HG03342 (cell line): ENCODE results near the gene LONP2.
"Not testable (repeated sequence)": the region's sequence is repeated elsewhere in the genome, so short reads cannot be mapped to it uniquely, and the experiment has no call there.

Experiments
- ATAC-seq: cut with Tn5 transposase; IDR thresholded peaks from one replicate; pipeline ENCODE4 v1.9.1; 2021; ENCODE audit warnings: mild to moderate bottlenecking, moderate library complexity; ENCODE audit not compliant: unreplicated experiment

The LONP2 gene

DNA sequence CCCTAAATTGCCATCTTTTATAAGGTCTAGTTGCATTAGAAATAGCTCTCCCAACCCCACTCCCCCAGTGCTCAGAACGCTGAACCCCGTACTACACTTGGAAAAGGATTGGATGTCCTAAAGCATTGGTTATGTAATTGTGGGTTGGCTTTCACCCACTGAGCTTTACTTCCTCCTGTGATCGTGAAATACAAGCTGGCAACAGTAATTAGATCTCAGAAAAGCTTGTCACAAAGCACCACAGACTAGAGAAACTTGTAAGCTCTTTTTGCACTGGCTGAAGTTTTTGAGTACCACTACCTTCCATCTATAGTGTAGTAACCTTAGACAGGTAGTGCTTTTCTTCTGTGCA lies 86.7 kb downstream of the LONP2 start:
- no peak for ATAC-seq

DNA sequence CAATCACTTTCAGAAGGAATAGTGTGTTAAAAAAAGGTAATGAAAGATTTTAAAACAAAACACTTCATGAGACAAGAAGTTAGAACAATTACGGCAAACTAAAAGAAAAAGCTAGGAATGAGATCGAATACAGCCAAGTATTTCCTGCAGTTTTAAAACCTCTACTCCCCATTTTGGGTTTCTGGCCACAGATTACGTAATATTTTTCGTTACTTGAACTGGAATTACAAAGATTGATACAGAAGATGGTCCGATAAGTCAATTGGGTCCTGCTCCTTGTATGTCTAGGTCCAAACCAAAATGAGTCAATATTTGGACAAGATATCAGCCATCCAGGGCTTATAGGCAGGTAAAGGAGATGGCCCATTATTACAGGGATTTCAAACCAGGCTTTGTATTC lies 88.9 kb downstream of the LONP2 start:
- no peak for ATAC-seq

DNA sequence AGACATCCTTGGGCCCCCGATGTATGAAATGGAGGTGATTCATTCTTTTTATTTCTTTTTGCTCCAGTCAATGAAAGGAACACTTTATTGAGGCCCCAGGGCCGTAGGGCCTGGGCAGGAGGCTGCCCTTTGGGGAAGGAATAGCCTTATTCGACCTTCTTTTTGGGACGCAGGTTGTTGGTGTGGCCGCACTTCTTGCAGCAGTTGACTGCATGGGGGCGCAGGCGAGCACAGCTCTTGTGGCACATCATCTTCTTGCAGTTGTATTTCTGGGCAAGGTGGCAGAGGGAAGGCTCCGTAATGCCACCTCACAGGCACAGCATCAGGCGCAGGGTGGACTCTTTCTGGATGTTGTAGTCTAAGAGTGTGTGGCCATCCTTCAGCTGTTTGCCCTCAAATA lies 90.2 kb downstream of the LONP2 start:
- ATAC-seq: no peak

DNA sequence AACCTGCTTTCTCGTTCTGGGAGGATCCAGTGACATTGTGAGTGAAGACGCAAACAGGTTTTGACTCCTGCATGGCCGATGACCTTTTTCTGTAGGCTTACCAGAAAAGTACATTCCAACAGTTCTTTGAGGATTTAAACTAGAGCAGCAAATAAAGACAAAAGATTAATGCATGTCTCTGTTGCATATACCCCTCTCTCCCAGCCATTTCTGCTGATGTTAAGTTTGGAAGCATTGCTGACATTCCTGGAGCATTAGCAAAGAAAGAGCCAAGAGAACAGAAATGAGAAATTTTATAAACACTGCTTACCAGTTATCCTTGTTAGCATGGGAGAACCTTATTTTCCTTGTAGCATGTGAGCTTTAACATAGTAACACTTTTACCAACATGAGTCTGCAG lies 91.9 kb downstream of the LONP2 start:
- ATAC-seq: no peak

DNA sequence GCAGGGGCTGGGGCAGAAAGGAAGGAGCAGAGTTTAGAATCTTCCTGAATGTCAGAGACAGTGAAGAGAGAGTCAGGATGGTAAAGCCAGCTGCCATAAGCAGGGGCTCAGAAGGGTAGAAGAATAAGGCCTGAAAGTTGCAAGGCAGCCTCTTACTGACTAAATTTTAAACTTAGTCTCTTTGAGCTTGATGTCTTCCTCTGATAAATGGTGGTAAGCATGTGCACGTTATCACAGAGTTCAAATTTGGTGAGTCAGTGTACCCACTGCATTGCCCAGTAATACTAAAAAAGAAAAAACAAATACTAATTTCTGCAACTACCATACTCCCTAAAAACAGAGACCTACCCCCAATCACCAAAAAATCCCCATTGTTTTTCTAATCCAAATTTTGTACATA lies 96.0 kb downstream of the LONP2 start:
- ATAC-seq: no peak

DNA sequence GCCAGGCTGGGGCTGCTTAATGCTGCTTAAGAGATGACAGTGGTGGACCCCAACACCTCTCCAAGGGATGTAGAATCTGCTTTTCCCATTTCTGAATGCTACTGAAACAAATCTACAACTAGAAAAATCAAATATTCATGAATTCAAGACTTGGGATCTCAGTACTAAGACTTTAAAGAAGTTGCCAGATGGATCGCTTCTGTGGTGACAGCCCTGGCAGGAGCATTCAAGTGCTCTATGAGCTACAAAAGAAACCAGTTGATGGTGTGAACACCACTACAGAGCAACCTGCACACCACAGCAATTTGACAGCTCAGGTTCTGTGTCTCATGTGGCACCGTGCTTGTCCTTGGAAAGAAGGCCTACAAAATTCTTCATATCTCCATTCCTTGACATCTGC lies 98.5 kb downstream of the LONP2 start:
- ATAC-seq: no peak

DNA sequence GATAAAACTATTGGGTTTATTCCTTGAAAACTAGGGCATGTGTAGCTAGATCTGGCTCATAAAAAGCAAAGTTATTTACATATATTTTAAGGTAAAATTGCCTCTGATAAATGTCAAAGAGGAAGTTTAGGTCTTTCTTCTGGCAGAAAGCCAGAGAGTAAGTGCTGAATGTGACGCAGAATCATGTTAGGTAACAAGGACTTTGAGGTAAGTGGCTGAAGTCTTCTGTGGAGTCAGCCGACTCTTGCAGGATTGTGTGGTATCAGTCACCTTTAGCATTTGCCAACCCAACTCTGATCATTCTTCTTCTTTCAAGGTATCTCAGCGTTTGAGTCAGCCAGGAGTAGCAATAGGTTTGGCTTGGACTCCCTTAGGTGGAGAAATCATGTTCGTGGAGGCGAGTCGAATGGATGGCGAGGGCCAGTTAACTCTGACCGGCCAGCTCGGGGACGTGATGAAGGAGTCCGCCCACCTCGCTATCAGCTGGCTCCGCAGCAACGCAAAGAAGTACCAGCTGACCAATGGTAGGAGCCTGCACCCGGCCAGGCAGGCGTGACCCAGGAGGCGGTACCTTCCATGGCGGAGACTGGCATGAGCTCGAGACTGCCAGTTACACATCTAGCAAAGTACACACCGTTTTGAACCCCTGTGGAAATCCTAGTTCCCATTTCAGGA lies 103.2 kb downstream of the LONP2 start:
- no peak for ATAC-seq

DNA sequence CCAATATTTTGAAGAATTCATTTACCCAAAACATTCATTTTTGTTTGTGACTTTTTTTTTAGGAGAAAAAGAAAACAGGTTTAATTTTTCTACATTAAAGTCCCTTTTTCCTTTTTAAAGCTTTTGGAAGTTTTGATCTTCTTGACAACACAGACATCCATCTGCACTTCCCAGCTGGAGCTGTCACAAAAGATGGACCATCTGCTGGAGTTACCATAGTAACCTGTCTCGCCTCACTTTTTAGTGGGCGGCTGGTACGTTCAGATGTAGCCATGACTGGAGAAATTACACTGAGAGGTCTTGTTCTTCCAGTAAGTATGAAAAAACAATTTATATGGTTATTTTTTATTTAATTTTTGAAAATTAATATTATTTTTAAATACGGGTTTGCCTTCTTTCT lies 103.9 kb downstream of the LONP2 start:
- no peak for ATAC-seq

DNA sequence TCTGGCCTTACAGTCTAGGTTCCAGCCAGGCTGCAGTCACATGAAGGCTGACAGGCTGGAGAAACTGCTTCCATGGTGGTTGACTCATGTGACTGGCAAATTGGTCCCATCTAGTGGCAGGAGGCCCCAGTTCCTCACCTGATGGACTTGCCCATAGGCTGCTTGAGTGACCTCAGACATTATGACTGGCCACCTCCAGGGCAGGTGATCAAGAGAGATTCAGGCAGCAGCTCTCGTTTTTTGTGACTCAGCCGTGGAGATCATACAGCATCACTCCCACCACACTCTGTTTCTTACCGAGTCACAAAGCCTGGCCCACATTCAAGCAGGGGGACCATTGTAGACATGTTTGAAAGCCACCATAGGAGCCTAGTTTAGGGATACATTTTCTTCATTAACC lies 106.6 kb downstream of the LONP2 start:
- ATAC-seq: no peak

DNA sequence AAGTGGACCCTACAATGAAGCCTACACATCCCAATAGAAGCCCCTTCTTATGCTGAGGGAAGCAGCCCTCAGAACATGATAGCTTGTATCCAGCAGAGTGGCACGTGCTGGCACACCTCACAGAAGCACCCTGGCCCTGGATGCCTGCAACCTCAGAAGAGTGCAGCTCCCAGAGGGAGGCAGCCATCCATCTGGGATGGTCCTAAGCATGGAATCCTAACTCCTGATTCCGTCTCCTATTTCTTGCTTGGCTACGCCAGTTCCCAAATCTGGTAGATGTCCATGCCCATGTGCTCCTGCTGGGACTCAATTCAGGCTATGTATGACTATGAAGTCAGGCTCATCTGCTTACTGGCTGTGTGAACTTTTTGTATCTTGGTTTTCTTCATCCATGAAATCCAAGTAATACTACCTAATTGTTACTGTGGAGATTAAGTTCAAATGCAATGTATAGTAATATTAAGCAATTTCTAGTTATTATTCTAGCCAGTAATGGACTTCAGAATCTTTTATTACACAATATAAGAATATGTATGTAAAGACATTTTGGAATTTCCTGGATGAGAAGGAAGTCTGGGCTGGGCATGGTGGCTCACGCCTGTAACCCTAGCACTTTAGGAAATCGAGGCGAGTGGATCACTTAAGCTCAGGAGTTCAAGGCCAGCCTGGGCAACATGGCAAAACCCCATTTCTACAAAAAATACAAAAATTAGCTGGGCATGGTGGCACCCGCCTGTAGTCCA lies 108.7 kb downstream of the LONP2 start:
- ATAC-seq: no peak

DNA sequence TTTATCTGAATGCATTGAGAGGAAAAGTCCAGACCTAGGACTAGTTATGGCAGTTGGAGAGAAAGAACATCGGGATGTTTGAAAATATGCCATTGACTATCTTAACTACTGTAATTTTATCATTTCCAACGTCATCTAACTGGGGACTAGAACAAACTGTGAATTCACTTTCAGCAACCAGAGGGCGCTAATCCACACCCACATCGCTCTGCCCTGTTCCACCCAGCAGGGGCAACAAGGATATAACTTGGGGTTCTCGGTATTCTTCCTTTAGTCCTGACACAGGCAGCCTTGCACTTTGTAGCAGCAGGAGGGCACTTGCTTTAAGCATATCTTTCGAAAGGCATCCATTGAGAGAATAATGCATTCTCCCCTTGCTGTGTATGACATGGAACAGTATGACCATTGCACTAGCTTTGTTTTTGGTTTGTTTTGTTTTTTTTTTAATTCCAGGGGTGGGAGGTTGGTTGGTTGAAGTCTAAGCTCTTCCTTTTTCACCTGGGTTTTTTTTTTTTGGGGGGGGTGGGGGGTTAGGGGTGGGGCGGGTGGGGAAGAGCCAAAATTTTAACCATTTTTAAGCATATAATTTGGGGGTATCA lies 109.6 kb downstream of the LONP2 start:
- peak; percentile 90 for ATAC-seq

DNA sequence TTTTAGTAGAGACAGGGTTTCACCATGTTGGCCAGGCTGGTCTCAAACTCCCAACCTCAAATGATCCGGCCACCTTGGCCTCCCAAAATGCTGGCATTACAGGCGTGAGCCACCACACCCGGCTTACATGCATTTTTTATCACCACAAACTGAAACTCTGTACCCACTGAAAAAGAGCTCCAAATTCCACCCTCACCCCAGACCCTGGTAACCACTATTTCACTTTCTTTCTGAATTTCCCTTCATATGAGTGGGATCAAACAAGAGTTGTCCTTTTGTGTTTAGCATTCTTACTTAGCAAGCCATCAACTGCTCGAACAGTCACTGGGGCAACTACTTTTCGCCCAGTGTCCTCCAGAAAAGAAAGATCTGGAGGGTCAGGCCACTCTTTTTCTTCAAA lies 110.3 kb downstream of the LONP2 start:
- not testable (repeated sequence) for ATAC-seq

DNA sequence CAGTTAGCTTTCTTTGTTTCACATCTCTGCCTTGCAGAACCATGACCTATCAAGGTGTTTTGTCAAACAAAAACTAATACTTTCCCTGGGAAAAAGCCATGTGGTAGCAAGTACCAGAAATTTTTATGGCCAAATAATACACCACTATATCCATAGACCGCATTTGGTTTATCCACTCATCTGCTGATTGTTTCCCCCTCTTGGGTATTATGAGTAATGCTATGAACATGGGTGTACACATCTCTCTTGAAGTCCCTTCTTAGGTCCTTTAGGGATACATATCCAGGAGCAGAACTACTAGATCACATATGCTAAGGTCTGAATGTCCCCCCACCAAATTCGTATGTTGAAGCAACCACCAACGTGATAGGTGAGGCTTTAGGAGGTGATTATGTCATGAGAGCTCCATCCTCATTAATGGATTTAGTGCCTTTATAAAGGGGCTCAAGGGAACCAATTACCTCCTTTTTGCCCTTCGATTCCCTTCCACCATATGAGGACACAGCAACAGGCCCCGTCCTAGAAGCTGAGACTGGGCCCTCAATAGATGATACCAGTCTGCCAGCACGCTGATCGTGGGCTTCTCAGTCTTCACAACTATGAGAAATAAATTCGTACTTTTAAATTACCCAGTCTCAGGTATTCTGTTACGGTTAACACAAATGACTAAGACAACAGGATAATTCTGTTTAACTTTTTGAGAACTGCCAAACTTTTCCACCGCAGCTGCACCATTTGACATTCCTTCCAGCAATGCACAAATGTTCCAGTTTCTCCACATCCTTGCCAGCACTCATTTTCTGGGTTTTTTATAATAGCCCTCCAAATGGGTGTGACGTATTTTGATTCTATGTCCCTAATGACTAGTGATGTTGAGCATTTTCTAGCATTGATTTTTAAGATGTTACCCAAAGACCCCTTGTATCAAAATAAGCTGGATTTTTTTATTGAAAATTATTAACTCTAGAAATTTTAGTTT lies 111.1 kb downstream of the LONP2 start:
- no peak for ATAC-seq

DNA sequence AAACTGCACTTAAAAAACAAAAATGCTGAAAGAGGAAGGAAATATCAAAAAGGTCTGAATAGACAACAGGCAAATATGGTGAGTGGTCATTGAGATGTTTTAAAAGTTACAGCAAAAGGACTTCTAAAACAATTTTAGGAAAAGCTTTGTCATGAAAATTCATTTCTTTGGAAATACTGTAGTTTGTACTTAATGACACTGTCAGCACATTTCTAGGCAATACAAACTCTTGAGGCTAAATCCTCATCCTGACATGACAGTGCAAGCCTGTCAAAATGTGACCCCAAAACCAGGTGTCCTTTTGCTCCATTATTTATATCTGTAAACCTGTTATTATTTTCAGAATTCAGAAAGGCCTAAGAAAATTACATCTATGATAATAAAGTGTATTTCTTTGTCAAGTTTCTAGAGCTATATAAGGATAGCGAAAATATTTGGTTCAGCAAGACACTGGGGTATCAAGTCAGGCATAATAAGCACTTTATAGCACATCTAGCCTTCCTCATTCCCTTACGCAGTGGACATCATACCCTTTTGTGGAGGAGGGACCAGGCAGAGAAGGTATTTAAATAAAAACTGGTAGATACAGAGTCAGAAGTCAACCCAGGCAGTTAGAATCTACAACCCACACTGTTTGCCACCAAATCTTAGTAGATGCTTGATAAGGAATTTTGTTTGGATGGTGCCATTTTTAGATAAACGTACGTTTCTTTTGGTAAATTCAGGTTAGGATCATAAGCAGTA lies 112.7 kb downstream of the LONP2 start:
- no peak for ATAC-seq

DNA sequence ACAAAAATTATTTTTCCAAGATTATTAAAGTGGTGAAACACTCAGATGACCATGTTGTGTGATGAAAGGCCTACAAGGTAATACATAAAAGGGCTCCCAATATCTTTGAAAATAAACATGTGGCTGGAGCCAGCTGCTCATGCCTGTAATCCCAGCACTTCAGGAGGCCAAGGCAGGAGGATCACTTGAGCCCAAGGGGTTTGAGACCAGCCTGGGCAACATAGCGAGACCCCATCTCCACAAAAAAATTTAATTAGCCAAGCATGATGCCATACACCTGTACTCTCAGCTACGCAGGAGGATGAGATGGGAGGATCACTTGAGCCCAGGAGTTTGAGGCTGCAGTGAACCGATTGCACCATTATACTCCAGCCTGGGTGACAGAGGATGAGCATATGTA lies 114.3 kb downstream of the LONP2 start:
- no peak for ATAC-seq

DNA sequence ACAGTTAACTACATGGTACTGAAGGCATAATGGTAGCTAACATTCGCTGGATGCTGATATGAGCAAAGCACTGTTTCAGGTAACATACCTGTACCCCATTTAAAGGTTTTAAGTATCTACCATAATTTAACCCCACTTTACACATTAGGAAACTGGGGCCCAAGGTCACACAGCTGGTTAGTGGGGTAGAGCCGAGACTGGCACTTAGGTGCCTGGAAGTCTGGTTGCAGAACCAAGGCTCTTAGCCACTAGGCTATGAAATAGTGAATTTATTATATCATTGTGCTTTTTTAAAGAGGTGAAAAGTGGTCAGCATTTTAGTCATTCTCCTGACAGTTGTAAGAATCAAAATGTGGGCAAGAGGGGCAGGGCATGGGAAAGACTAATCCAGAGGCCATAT lies 115.9 kb downstream of the LONP2 start:
- no peak for ATAC-seq

DNA sequence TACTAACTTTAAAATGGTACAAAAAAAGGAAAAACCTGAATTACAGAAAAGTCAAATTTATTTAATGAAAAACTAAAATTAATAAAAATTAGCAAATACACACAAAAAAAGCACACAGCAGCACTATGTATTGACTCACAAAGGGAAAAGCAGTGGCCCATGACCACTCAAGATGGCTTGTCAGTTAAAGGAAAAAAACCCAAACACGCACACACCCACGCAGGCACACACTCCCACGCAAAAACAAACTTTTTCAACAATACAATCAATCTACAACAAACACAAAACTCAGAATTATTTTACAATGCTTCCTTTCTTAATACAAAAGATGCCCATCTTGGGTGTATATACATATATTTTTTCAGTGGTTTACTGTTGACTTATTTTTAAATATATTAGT lies 116.9 kb downstream of the LONP2 start:
- no peak for ATAC-seq

DNA sequence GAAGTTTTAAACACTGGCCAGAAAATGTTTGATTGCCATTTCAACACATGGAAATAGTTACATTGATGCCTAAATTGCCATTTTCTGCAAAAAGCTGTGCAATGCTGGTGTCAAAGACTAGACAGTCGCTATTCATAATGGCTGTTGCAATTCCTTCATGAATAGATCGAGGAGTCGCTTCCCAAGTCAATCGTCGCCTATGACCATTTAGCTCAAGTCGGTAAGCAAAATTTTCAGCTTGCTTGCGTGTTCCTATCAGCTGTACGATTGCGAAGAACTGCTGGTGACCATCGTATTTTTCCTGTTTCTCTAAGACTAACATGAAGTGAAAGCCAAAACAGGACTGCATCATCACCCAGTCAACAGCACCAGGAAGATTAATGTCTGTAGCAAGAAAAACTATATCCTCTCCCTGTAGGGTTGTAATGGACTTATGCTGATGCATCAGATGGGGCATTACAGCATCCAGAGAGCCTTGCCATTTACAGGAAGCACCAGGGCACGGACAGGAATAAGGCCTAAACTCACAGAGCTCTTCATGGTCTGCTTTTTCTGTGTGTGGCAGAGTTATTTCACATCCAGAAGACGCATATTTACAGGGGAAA lies 117.5 kb downstream of the LONP2 start:
- ATAC-seq: no peak

DNA sequence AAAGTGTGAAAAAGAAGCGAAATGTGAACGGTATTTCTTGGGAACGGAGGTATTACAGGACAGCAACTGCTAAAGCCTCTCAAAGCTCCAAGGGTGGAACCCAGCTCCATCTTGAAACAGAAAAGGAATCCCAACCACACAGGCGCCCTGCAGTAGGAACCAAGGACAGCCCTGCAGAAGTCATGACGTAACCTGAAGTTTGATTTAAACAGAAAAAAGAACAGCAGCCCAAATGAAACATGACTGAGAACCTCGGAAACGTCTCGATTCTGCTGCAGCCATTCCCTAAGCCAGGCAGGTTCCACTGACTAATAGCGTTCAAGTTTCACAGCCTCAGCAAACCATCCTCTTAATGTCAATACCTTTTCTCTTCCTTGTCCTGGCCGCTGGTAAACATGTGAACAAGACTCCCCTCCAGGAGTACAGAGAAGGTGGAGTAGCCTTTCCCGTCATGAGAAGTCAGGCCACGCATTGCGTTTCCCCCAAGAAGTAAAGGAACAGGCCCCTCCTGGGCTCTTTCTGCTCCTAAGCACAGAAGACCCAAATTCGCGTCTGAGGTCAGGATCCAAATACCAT lies 121.0 kb downstream of the LONP2 start:
- ATAC-seq: no peak
